ENCODE results near the gene ZNF565.
"Not testable (repeated sequence)": the region's sequence is repeated elsewhere in the genome, so short reads cannot be mapped to it uniquely, and the experiment has no call there.

Gene ZNF565

GRCh38 chr19:36149673-36150406 is 64.6 kb downstream of the ZNF565 start:
- no peak for DNase-seq

- no peak for DNase-seq
These were observed 69.8 kb downstream of the ZNF565 start for GRCh38 chr19:36144624-36145023.

- no peak for DNase-seq
These were observed 72.0 kb downstream of the ZNF565 start for GRCh38 chr19:36142496-36142895.

DNA sequence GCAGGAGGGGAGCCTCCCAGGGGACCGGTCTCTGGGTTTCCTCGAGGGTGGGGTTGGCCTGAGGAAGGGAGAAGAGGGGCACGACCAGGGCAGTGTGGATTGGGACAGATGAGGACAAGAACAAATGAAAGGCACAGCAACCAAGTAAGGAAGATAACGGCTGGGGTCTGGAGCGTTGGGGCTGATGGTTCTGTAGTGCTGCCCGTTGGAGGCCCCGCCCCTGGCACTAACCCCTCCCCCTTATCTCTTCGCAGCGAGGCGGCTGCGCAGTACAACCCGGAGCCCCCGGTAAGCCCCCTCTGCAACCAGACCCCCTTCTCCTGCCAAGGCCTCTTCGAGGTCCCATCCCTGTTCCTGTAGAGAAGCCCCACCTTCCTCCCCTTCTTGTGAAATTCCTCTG is 72.4 kb downstream of the ZNF565 start:
- no peak for DNase-seq

DNA sequence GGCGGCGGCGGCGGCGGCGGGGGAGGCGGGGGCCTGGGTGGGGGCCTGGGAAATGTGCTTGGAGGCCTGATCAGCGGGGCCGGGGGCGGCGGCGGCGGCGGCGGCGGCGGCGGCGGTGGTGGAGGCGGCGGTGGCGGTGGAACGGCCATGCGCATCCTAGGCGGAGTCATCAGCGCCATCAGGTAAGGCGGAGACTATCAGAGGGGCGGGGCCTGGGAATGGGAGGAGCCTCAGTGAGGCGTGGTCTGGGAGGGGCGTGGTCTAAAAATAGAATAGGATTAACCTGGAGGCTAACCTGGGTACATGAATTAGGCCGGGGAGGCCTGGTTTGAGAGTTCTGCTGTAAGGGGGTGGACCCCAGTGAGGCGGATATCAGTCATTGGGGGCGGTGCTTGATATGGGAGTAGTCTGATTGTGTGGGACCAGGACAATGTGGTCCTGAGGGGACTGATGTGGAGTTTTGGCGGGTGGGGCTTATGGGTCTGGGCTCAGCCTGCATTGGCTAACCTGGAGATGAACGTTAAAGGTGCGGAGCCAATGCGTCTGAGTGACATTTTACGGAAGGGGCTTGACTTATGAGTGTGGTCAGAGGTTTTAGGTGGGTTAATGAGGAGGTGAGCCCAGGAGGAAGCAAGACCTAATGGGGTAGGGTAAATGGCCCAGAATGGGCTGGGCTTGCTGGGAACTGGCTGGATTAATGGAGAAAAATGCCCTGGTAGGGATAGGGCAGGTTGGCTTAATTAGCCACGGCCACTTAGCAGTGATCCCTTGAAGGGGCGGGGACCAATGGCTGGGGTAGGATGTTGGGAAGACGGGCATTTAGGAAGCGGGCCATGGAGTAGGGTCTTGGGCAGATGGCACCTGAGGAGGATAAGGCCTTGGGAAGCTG is 73.2 kb downstream of the ZNF565 start:
- peak; percentile 96 for DNase-seq

GRCh38 chr19:36140304-36141038 is 74.0 kb downstream of the ZNF565 start:
- DNase-seq: peak; percentile 60

- peak; percentile 93 for DNase-seq
These were observed 74.8 kb downstream of the ZNF565 start, which contains the start of gene CAPNS1 for GRCh38 chr19:36139473-36140303. Gene CAPNS1 (plus strand): TSS chr19:36140066. CDS start chr19:36141012, 946 bp downstream.

DNA sequence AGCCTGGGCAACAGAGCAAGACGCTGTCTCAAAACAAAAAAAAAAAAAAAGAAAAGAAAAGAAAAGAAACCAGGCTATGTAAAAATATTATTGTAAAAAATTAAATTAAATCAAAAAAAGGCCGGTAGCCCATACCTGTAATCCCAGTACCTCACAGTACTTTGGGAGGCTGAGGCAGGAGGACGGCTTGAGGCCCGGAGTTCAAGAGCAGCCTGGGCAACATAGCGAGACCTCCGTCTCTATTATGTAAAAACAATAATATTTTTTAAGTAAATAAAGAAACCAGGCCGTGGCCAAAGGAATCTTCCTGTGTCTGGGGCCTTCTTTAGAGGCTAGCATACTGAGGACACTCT is 75.4 kb downstream of the ZNF565 start:
- DNase-seq: no peak

GRCh38 chr19:36136964-36137686 is 77.3 kb downstream of the ZNF565 start:
- no peak for DNase-seq

DNA sequence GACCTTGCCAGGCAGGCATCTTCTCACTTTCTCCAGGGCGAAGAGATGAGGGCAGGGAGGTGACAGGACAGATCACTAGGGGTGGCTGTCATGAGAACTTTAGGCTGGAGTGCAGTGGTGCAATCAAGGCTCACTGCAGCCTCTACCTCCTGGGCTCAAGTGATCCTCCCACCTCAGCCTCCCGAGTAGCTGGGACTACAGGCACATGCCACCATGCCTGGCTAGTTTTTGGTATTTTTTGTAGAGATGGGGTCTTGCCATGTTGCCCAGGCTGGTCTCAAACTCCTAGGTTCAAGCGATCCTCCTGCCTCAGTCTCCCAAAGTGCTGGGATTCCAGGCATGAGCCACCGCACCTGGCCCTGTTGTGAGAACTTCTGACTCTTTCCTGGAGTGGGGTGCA is 79.6 kb downstream of the ZNF565 start:
- DNase-seq: not testable (repeated sequence)

Measured in activated T-cell treated with anti-CD3 and anti-CD28 coated beads, Interleukin-2, amount 50 U/mL, for 1 hour (primary cell).